Activated CD4-positive, alpha-beta T cell treated with anti-CD3 and anti-CD28 coated beads, Interleukin-2, amount 50 U/mL, for 48 hours (primary cell): ENCODE data around the gene ZNF407.

ENCODE experiments used
- DNase-seq, 2 experiments: peaks; one replicate each; pipeline ENCODE4 v3.0.0-alpha.2; 2020

ZNF407 gene

GRCh38 chr18:75110311-75110710, 512.6 kb downstream of the ZNF407 start:
- no peak for DNase-seq

GRCh38 chr18:75110846-75111415, 513.3 kb downstream of the ZNF407 start:
- no peak for DNase-seq

GRCh38 chr18:75111760-75112159, 514.1 kb downstream of the ZNF407 start:
- DNase-seq = no peak

- DNase-seq = no peak
These were observed 514.8 kb downstream of the ZNF407 start for GRCh38 chr18:75112186-75113096.

GRCh38 chr18:75113455-75113854, 515.8 kb downstream of the ZNF407 start:
- DNase-seq = no peak

- no peak for DNase-seq
These were observed 516.6 kb downstream of the ZNF407 start for GRCh38 chr18:75114231-75114764.
